Upper lobe of left lung (tissue), 4 donors: Measurements from ENCODE around the gene SOCS7.

ENCODE experiments used
- CTCF ChIP-seq, 6 experiments: fragments of 450-650 bp in 4 of 6; fragments of 200-600 bp in 2 of 6; sonication (generic) in 2 of 6; IDR thresholded peaks; one replicate each; pipeline ENCODE4 v1.5.1; 2016 to 2019; ENCODE audit warnings: antibody characterized with exemption in 6 of 6
- EP300 ChIP-seq, 4 donors: sonication (generic); formaldehyde crosslinking; IDR thresholded peaks; one replicate each; pipeline ENCODE4 v1.5.1; 2017; ENCODE audit warnings: antibody characterized with exemption in 4 of 4, control low read depth in 2 of 4
- POLR2A ChIP-seq, 4 donors: fragments of 450-650 bp; IDR thresholded peaks; one replicate each; pipeline ENCODE4 v1.5.1; 2016 to 2017; ENCODE audit warnings: antibody characterized with exemption in 4 of 4, mild to moderate bottlenecking in 2 of 4
- POLR2AphosphoS5 ChIP-seq, 2 donors: sonication (generic); formaldehyde crosslinking; IDR thresholded peaks; one replicate each; pipeline ENCODE4 v1.5.1; 2017; ENCODE audit warnings: antibody characterized with exemption in 2 of 2

DNA sequence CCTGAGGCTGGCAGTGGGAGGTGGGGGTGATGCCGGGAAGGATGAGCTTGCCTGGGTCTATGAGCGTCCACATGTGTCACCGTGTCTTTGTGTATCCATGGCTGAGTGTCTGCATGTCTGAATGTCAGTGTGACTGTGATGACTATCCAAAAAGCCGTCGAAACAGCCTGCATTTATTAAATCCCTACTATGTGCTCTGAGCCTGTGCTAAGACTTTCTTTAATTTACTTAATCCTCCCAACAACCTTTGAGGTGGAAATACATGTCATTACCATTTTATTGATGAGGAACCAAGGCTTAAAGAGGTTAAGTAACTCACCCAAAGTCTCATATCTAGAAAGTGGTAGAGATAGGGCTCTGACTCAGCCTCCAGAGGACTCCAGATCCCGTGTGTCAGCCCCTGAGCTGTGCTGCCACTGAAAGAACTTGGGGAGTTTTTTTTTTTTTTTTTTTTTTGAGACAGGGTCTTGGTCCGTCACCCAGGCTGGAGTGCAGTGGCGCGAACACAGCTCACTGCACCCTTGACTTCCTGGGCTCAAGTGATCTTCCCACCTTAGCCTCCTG lies 96.6 kb downstream of the SOCS7 start:
- no peak for TF ChIP-seq POLR2A (IDR thresholded peaks at IDR 0.05)
- TF ChIP-seq CTCF (IDR thresholded peaks at IDR 0.05), result no peak
- no peak for TF ChIP-seq POLR2AphosphoS5 (IDR thresholded peaks at IDR 0.05)
- no peak for TF ChIP-seq EP300 (IDR thresholded peaks at IDR 0.05)
